Psoas muscle (tissue), 8 donors: Measurements from ENCODE around the gene PAX6. TPM values are rescaled to one million over a fixed set of nuclear protein-coding genes. Genes with fewer than 3 reads are reported as not detected.
A peak's percentile ranks its signal among the peaks of the same experiment; 100 is the strongest.

Experiments
- ATAC-seq, 4 donors: fragments of 200-7000 bp; cut with Tn5 transposase; one replicate each; pipeline ENCODE4 v1.9.1; 2020; ENCODE audit warnings: moderate library complexity in 3 of 4, mild to moderate bottlenecking in 2 of 4
- DNase-seq, 2 donors: peaks; one replicate each; pipeline ENCODE4 v3.0.0-alpha.2; 2020
- H3K27ac ChIP-seq: fragments of 200-600 bp; one replicate; pipeline ENCODE4 v1.8.0; 2022
- H3K27me3 ChIP-seq, 3 donors: fragments of 200-600 bp in 1 of 3; one replicate each; pipeline versions ENCODE4 v1.6.1 to v1.8.0; 2013 to 2022; ENCODE audit warnings: low read length in 2 of 3, mild to moderate bottlenecking in 2 of 3, moderate library complexity in 1 of 3; ENCODE audit not compliant: insufficient read depth in 3 of 3
- H3K36me3 ChIP-seq, 2 donors: fragments of 200-600 bp in 1 of 2; one replicate each; pipeline versions ENCODE4 v1.6.1 to v1.8.0; 2013 to 2022; ENCODE audit warnings: low read depth in 1 of 2, mild to moderate bottlenecking in 1 of 2, moderate library complexity in 1 of 2; ENCODE audit not compliant: insufficient read depth in 1 of 2
- H3K4me1 ChIP-seq: fragments of 200-600 bp; one replicate; pipeline ENCODE4 v1.8.0; 2022
- H3K4me3 ChIP-seq: fragments of 200-600 bp; one replicate; pipeline ENCODE4 v1.8.0; 2022; ENCODE audit warnings: mild to moderate bottlenecking
- H3K9me3 ChIP-seq: fragments of 200-600 bp; one replicate; pipeline ENCODE4 v1.8.0; 2022
- WGBS, 3 donors: extraction: QIAGEN DNeasy Blood & Tissue Kit; methylation state at CpG; one replicate each; pipeline versions ENCODE4 v1.1.6 to v1.1.7; 2013; 5-methylcytosine and 5-hydroxymethylcytosine counted together
- intact Hi-C, 2 donors: fragments of 100-400 bp; cut with DNase I; formaldehyde crosslinking; loops; one replicate each; pipeline versions ENCODE4 v1.11.0 to v1.14.2; 2022
- polyA plus RNA-seq, 3 donors: library from polyadenylated mRNA; stranded (reverse); fragments of 200-250 nt; gene quantifications; one replicate each; pipeline ENCODE4 v1.2.3, GENCODE V29; 2013
- total RNA-seq, 4 donors: library from RNA; stranded (reverse); fragmentation: NEBNext Ultra II Directional in 2 of 4; extraction: Animal tissue kit (Norgen Biotek cat#: 25700) in 2 of 4; gene quantifications; one replicate each; pipeline versions ENCODE4 v1.2.1 to v1.2.4, GENCODE V29; 2021 to 2023
- TF ChIP-seq, protein P1 (sequence below): fragments of 200-600 bp; IDR thresholded peaks from one replicate; pipeline ENCODE4 v1.8.0; 2022; ENCODE audit warnings: antibody characterized with exemption
- donor health status: healthy with polysubstance abuse.
- donor health status: DM: no; HTN: no; CAD: no; lungs with moderate emphysema.
- donor health status: Bipolar disorder and iron deficiency.
- donor health status: healthy.
- donor health status: DM: yes; HTN: yes; CAD: no.
- donor health status: DM: no; HTN: no; CAD: no.
- donor health status: DM: no; HTN: no; CAD: no.
- donor health status: DM: yes; HTN: yes; CAD: no.

The PAX6 gene
- total and polyA plus RNA-seq, 7 donors = 0.75 TPM; not detected in 6

DNA sequence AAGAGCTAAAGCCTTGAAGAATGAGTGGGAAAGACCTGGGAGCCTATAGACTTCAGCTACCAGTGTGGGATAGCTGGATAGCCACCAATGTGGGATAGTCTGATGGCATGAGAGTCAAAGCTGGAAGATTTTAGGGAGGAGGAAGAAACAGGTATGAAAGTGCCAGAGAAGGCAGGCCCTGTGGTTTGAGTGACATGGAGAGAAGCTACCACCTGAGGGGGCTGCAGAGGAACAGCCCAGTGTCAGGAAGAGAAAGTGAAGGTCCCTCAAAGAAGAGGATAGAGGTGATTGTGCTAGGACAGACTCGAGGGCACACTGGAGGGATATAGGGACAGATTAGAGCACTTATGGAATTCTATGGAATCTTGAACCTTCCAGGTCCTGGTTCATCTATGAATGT is 23.1 kb upstream of the PAX6 start:
- intact Hi-C loops = no loop called here
- ATAC-seq (no peak), DNase-seq (no peak)
- H3K27me3 ChIP-seq = peaks cover 2 to 88% (median 31%) of the 10 kb centered on the region in 3 donors
- H3K9me3 ChIP-seq = no peaks in the 10 kb centered on the region
- no peaks in the 10 kb centered on the region for H3K4me1 ChIP-seq
- no peaks in the 10 kb centered on the region for H3K36me3 ChIP-seq
- TF ChIP-seq, protein P1, sequence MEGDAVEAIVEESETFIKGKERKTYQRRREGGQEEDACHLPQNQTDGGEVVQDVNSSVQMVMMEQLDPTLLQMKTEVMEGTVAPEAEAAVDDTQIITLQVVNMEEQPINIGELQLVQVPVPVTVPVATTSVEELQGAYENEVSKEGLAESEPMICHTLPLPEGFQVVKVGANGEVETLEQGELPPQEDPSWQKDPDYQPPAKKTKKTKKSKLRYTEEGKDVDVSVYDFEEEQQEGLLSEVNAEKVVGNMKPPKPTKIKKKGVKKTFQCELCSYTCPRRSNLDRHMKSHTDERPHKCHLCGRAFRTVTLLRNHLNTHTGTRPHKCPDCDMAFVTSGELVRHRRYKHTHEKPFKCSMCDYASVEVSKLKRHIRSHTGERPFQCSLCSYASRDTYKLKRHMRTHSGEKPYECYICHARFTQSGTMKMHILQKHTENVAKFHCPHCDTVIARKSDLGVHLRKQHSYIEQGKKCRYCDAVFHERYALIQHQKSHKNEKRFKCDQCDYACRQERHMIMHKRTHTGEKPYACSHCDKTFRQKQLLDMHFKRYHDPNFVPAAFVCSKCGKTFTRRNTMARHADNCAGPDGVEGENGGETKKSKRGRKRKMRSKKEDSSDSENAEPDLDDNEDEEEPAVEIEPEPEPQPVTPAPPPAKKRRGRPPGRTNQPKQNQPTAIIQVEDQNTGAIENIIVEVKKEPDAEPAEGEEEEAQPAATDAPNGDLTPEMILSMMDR = no peak
- H3K4me3 ChIP-seq = no peak overlapping the region
- no peak overlapping the region for H3K27ac ChIP-seq
- WGBS, 3 donors = 20 to 50% (median 49%) methylated on average over 1 of the region's 1 CpG

DNA sequence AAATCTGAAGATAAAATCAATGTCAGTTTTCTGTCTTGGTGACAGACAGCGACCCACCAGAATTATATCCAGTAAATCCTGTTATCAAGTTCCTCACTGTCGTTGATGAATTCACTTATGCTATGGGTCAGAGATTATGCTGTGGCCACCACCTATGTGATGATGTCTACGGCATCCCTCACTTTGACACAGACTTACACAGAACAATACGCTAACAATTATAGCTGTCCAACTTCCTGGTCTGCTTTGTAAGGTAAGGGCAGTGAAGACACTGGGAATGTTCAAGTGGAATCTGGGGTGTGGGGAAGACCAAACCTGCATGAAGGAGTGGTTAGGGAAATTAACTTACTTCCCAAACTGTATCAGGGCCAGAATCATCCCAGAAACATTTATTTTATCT is 19.3 kb upstream of the PAX6 start:
- TF ChIP-seq, protein P1 = no peak
- WGBS, 3 donors = 85 to 90% (median 87%) methylated on average over 4 of the region's 4 CpGs
- H3K27me3 ChIP-seq = peaks cover 25 to 92% (median 25%) of the 10 kb centered on the region in 3 donors

DNA sequence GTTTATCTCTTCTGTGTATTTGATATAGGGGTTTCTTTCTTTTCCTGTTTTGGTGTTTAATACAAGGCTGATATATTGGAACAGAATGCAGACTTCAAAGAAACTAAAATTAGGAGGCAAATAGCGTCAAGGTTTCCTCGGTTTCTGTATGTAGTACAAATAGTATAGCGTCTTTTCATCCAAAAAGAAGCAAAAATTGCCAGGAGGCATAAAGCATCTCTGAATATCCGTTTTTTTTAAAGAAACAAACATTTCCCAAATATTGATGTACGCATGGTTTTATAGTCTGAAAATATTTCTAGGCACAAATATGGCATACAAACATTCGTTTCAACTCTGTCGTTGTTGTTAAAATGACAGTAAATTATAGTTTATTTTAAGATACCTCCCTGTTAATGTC is 17.1 kb upstream of the PAX6 start:
- intact Hi-C loops = no loop called here
- DNase-seq = no peak
- Histone ChIP-seq H3K27ac (no peak overlapping the region), H3K4me3 (no peak overlapping the region), H3K27me3 (peaks cover 24 to 99% (median 39%) of the 10 kb centered on the region in 3 donors), H3K36me3 (no peaks in the 10 kb centered on the region), H3K4me1 (no peaks in the 10 kb centered on the region), H3K9me3 (no peaks in the 10 kb centered on the region)
- no peak for ATAC-seq
- TF ChIP-seq, protein P1 = no peak
- WGBS, 3 donors = 27 to 33% (median 30%) methylated on average over 7 of the region's 7 CpGs

More for the DNA sequence above, 19.3 kb upstream of the PAX6 start:
- intact Hi-C loops = no loop called here
- DNase-seq (no peak), ATAC-seq (no peak)
- no peaks in the 10 kb centered on the region for H3K9me3 ChIP-seq
- no peak overlapping the region for H3K4me3 ChIP-seq
- H3K4me1 ChIP-seq = no peaks in the 10 kb centered on the region
- H3K36me3 ChIP-seq = no peaks in the 10 kb centered on the region
- H3K27ac ChIP-seq = no peak overlapping the region

DNA sequence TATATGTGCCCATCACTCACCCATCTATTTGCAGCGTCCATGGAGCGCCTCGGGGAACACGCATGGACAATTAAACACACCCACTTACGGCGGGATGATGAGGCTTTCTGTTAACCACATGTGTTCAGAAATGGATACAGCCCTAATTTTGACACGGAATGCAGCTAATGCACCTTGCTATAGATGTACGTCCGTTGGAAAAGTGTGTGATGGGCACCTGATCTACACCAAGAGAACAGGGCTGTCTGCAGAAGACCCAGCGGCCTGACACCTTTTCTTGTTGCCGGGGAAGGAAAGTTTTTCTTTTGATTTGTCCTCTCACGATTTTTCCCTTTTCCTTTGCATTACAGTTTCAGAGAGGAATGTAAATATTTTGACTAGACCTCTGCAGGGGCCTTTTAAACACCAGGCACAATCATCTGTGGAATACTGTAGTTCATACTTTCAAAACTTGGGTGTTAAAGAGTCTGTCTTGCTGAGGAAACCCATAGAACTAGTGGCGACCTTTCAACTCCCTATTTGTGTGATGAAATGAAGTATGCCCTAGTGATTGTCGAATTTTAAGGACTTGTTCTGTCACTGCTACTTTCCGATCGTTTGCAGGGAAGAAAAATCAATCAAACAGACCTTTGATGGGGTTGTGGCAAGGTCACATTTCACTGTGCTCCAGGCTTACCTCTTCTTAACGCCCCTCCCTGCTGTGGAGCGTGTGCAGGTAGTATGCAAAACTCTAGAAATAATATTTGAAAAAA is 16.5 kb upstream of the PAX6 start:
- intact Hi-C loops = no loop called here
- Histone ChIP-seq H3K4me3 (no peak overlapping the region), H3K4me1 (no peaks in the 10 kb centered on the region), H3K36me3 (no peaks in the 10 kb centered on the region), H3K27ac (no peak overlapping the region), H3K9me3 (no peaks in the 10 kb centered on the region), H3K27me3 (peaks cover 19 to 99% (median 44%) of the 10 kb centered on the region in 3 donors)
- ATAC-seq (peak in 1 of 4 donors; percentile 16), DNase-seq (no peak)
- TF ChIP-seq, protein P1 = no peak
- WGBS, 3 donors = 9 to 13% (median 9%) methylated on average over 18 of the region's 18 CpGs
